ENCODE data around the gene PEAK3. TPM values are rescaled to one million over a fixed set of nuclear protein-coding genes. Genes with fewer than 3 reads are reported as not detected.
A peak's percentile ranks its signal among the peaks of the same experiment; 100 is the strongest.

PEAK3 gene
- total and polyA plus RNA-seq, 9 of the 15 experiments (the other 6 are each of a cell fraction or from before 2014, with no cell fraction given) = 0.07 to 0.40 TPM; not detected in 7

GRCh38 chr19:2229103-2230032 is 52.6 kb downstream of the PEAK3 start:
- DNase-seq (ENCODE audit: extremely low read depth in 1 of 4, low spot score in 3 of 4) = no peak
- Histone ChIP-seq H3K27ac (ENCODE audit: extremely low read depth, low read depth, low read length) (no peak overlapping the region; the same call in 2 of the 3 replicates), H4K20me1 (replicated peaks; ENCODE audit: control insufficient read depth, insufficient read depth, low read length) (0 out of 2 replicates have a peak, but pooled peaks cover 7% of the 10 kb centered on the region), H2AFZ (ENCODE audit: low read depth, low read length) (no peak overlapping the region), H3K9me1 (ENCODE audit: control insufficient read depth, insufficient read depth, low read length) (no peaks in the 10 kb centered on the region), H3K4me1 (replicated peaks in 1 of 2; ENCODE audit: control insufficient read depth in 2 of 2, insufficient read depth in 2 of 2, low read length in 2 of 2) (peaks cover 0 to 67% of the 10 kb centered on the region in 2 experiments; a peak in 2 of 5 replicates), H3K4me3 (no peak overlapping the region), H3K36me3 (ENCODE audit: control insufficient read depth, insufficient read depth, low read length) (peaks cover 93% of the 10 kb centered on the region; the same call in 2 of the 3 replicates), H3K4me2 (ENCODE audit: insufficient read depth, low read length) (no peak overlapping the region), H3K79me2 (ENCODE audit: control insufficient read depth, insufficient read depth, low read length) (peaks cover 21% of the 10 kb centered on the region), H3K9me3 (replicated peaks; ENCODE audit: control insufficient read depth, insufficient read depth, low read depth, low read length) (no peaks in the 10 kb centered on the region), H3K9ac (ENCODE audit: insufficient read depth in 1 of 2, low read depth in 2 of 2, low read length in 2 of 2) (peak overlapping the region in 1 of 2 experiments; percentile 35; a peak in 1 of 4 replicates), H3K27me3 (ENCODE audit: control insufficient read depth in 2 of 2, insufficient read depth in 2 of 2, low read length in 2 of 2) (no peaks in the 10 kb centered on the region)
- POLR2A ChIA-PET = interaction anchor here (1.0 to 1.9 kb wide), 5 partner anchors 8 to 74 kb away, joined by 3 to 9 read pairs (median 3); no protein-coding TSS in a partner anchor
- no peak for FAIRE-seq
- WGBS (ENCODE audit: insufficient coverage, low coverage, missing lambda C conversion rate) = 95% methylated on average over 33 of the region's 45 CpGs
- CTCF ChIA-PET (ENCODE audit: low intra/inter-chr PET ratio) = no interaction called here
- intact Hi-C loops (cut with micrococcal nuclease) = no loop called here
- no peak for TF ChIP-seq FOXK1 (CRISPR knock-in tag; IDR thresholded peaks at IDR 0.05; ENCODE audit: borderline replicate concordance)
- no peak for TF ChIP-seq TFE3 (CRISPR knock-in tag; IDR thresholded peaks at IDR 0.05)
- TF ChIP-seq HSF4 (CRISPR knock-in tag; IDR thresholded peaks at IDR 0.05; ENCODE audit: borderline replicate concordance) = no peak
- peak; percentile 43; the same call in 1 of the 2 replicates for TF ChIP-seq POLR2G (IDR thresholded peaks at IDR 0.05; ENCODE audit: low read depth, low read length)
- peak; percentile 65; the same call in 1 of the 2 replicates for TF ChIP-seq POLR2AphosphoS2 (IDR thresholded peaks at IDR 0.05; ENCODE audit: low read length)
- peak; percentile 89 for TF ChIP-seq RBM22 (IDR thresholded peaks at IDR 0.05; ENCODE audit: low read depth, low read length, poor library complexity, severe bottlenecking)
- 0 out of 2 replicates have a peak, but pooled peaks have one; percentile 23 for TF ChIP-seq POLR2A (conservative IDR thresholded peaks at IDR 0.05)
- in situ Hi-C loops (cut with MboI) = loop anchor here (10.0 kb wide), 1 partner anchor 85 kb away; no protein-coding TSS in a partner anchor
- no TSS peak for BruUV-seq (replicated peaks)
- no peak for ATAC-seq
